Esophagus muscularis mucosa (tissue), 3 donors: ENCODE measurements around the gene PLA2G2E.

Experiments used
- CTCF ChIP-seq, 3 experiments: fragments of 200-600 bp in 2 of 3; fragments of 450-650 bp in 1 of 3; sonication (generic) in 2 of 3; IDR thresholded peaks; one replicate each; pipeline ENCODE4 v1.5.1; 2017 to 2019; ENCODE audit warnings: antibody characterized with exemption in 3 of 3, mild to moderate bottlenecking in 2 of 3, moderate library complexity in 1 of 3
- POLR2A ChIP-seq: fragments of 450-650 bp; IDR thresholded peaks from one replicate; pipeline ENCODE4 v1.6.1; 2017; ENCODE audit warnings: antibody characterized with exemption, moderate library complexity, mild to moderate bottlenecking, low read depth
- POLR2AphosphoS5 ChIP-seq, 2 donors: sonication (generic); formaldehyde crosslinking; IDR thresholded peaks; one replicate each; pipeline ENCODE4 v1.6.1; 2017; ENCODE audit warnings: antibody characterized with exemption in 2 of 2

DNA sequence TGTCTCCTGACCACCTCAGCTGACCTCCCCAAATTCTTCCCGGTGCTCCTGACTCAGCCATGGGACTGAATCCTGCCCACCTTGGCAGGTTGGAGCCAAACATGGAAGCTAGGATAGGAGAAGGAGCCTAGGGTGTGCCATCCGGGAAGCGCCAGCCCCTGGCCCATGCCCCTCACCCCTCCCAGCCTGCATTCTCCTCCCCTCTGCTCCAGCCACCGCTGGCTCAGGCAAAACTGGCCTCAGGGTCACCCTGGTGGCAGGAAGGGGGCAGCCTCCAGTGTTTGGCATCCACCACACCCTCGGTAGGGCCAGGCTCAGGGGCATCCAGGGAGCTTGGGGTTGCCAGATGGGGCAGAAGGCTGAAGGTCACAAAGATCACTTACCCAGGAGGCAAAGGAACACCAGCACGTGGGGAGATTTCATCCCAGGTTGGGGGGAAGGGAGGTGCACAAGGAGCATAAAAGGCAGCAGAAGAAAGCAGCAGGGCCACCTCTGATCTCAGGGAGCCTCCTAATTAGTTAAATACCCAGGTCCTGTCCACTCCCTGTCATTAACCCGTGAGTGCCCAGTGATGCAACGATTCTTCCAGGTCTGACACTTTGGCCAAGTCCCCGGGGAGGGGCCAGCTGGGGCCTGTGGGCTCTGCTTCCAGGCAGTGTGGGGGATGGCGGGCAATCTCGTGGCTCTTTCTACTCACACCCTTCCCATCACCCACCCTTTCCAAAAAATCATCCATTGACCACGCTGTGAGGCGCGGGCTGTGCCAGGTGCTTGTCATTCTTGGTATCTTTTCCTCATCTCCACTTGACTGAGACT, at the start of gene PLA2G2E:
- TF ChIP-seq POLR2AphosphoS5 (IDR thresholded peaks at IDR 0.05) = no peak
- no peak for TF ChIP-seq CTCF (IDR thresholded peaks at IDR 0.05)
- TF ChIP-seq POLR2A = no peak
